Measurements from ENCODE around the gene ZNF500. TPM values are rescaled to one million over a fixed set of nuclear protein-coding genes. Genes with fewer than 3 reads are reported as not detected.

ZNF500 gene
- total and polyA plus RNA-seq, 2 donors (not counting 3 experiments of a cell fraction or from before 2014, with no cell fraction given): 8.6 to 13.5 TPM

DNA sequence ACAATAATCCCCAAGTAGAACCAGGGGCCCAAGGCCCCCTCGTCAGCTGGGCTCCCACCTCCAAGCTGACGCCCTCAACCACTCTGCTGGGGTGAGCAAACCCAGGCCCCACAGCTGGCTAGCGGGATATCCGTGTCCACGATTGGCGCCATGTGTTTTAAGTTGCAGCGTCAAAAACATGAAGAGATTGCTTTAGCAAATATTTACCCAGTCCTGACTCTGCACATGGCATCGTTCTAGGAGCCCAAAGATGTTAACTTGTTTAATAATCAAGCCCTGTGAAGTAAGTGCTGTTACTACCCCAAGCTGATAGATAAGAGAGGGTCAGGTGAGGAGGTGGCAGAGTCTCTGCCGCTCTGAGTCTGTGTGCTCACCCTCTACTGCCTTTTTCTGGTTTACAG lies 21.5 kb upstream of the ZNF500 start:
- Histone ChIP-seq H3K36me3 (ENCODE audit: control insufficient read depth in 2 of 2, extremely low read depth in 1 of 2, insufficient read depth in 2 of 2, low read length in 2 of 2) (no peaks in the 10 kb centered on the region), H3K27me3 (ENCODE audit: control insufficient read depth in 2 of 2, insufficient read depth in 2 of 2, low read length in 2 of 2) (no peaks in the 10 kb centered on the region), H3K9me3 (replicated peaks; ENCODE audit: control insufficient read depth, insufficient read depth, low read length) (no peaks in the 10 kb centered on the region), H3K79me2 (ENCODE audit: control insufficient read depth, insufficient read depth, low read length) (no peaks in the 10 kb centered on the region), H3K4me3 (replicated peaks in 1 of 3; ENCODE audit: insufficient read depth in 1 of 3, low read depth in 1 of 3, low read length in 3 of 3) (no peak overlapping the region), H3K4me1 (ENCODE audit: control insufficient read depth, extremely low read depth, insufficient read depth, low read length) (no peaks in the 10 kb centered on the region), H3K27ac (ENCODE audit: insufficient read depth, low read depth, low read length) (no peak overlapping the region), H3K4me2 (ENCODE audit: insufficient read depth, low read length) (no peak overlapping the region), H3K9me1 (replicated peaks; ENCODE audit: control insufficient read depth, extremely low read depth, insufficient read depth, low read length) (no peaks in the 10 kb centered on the region), H4K20me1 (replicated peaks; ENCODE audit: control insufficient read depth, extremely low read depth, insufficient read depth, low read length) (no peaks in the 10 kb centered on the region), H2AFZ (ENCODE audit: low read depth, low read length) (no peak overlapping the region), H3K9ac (replicated peaks; ENCODE audit: extremely low read depth, insufficient read depth, low read length) (no peak overlapping the region)
- ChIA-PET CTCF (interaction anchor here (1.3 kb wide), 1 partner anchor 12 kb away, joined by 5 read pairs; no protein-coding TSS in a partner anchor), POLR2A (no interaction called here)
- FAIRE-seq (no peak), DNase-seq (ENCODE audit: low read depth, low spot score) (no peak)
- dilution Hi-C loops (cut with MboI; ENCODE audit: extremely low pct_ligation_motif_present, low sequenced_read_pairs) (no loop called here), intact Hi-C loops (cut with micrococcal nuclease) (no loop called here)
- BruUV-seq (replicated peaks): no TSS peak
- TF ChIP-seq GATA2 (IDR thresholded peaks at IDR 0.05; ENCODE audit: insufficient read depth, insufficient read length, low read depth, low read length) (no peak), JUN (IDR thresholded peaks at IDR 0.05; ENCODE audit: borderline replicate concordance, insufficient read depth, insufficient read length, low read depth) (no peak), MYC (IDR thresholded peaks at IDR 0.05; ENCODE audit: low read depth, low read length) (no peak), POLR2AphosphoS5 (IDR thresholded peaks at IDR 0.05; ENCODE audit: insufficient read depth, low read depth, low read length) (no peak), FOS (IDR thresholded peaks at IDR 0.05; ENCODE audit: borderline replicate concordance, insufficient read depth, low read length) (no peak), EZH2 (IDR thresholded peaks at IDR 0.05; ENCODE audit: borderline replicate concordance, low read depth, low read length, severe bottlenecking) (no peak), POLR2A (IDR thresholded peaks at IDR 0.05; ENCODE audit: low read depth, low read length) (no peak)
- TF ChIP-seq, protein P1, sequence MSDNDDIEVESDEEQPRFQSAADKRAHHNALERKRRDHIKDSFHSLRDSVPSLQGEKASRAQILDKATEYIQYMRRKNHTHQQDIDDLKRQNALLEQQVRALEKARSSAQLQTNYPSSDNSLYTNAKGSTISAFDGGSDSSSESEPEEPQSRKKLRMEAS (IDR thresholded peaks at IDR 0.05; ENCODE audit: insufficient read depth, insufficient read length): no peak
- TF ChIP-seq, protein P2, sequence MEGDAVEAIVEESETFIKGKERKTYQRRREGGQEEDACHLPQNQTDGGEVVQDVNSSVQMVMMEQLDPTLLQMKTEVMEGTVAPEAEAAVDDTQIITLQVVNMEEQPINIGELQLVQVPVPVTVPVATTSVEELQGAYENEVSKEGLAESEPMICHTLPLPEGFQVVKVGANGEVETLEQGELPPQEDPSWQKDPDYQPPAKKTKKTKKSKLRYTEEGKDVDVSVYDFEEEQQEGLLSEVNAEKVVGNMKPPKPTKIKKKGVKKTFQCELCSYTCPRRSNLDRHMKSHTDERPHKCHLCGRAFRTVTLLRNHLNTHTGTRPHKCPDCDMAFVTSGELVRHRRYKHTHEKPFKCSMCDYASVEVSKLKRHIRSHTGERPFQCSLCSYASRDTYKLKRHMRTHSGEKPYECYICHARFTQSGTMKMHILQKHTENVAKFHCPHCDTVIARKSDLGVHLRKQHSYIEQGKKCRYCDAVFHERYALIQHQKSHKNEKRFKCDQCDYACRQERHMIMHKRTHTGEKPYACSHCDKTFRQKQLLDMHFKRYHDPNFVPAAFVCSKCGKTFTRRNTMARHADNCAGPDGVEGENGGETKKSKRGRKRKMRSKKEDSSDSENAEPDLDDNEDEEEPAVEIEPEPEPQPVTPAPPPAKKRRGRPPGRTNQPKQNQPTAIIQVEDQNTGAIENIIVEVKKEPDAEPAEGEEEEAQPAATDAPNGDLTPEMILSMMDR (IDR thresholded peaks at IDR 0.05; ENCODE audit: extremely low read depth in 1 of 2, insufficient read depth in 1 of 2, low read depth in 1 of 2, low read length in 2 of 2): no peak
